SK-N-SH treated with all-trans-retinoic acid at 6 μM for 48 hours (cell line): ENCODE results near the gene ZNF142.

Experiments
- RARB ChIP-seq: fragments of 250-450 bp; sonication (Bioruptor Pico); IDR thresholded peaks from 2 replicates; pipeline ENCODE4 v1.8.0; 2021; ENCODE audit warnings: mild to moderate bottlenecking, moderate library complexity
- SNAI2 ChIP-seq: fragments of 250-450 bp; sonication (Bioruptor Pico); IDR thresholded peaks from 2 replicates; pipeline ENCODE4 v1.5.0; 2020; ENCODE audit warnings: mild to moderate bottlenecking, moderate library complexity
- TCF4 ChIP-seq: fragments of 250-450 bp; sonication (Bioruptor Pico); IDR thresholded peaks from 2 replicates; pipeline ENCODE4 v1.8.0; 2021; ENCODE audit warnings: mild to moderate bottlenecking, moderate library complexity, borderline replicate concordance
- TSHZ2 ChIP-seq: fragments of 250-450 bp; sonication (Bioruptor Pico); IDR thresholded peaks from 2 replicates; pipeline ENCODE4 v1.5.0; 2020; ENCODE audit warnings: mild to moderate bottlenecking, moderate library complexity
- ZFP30 ChIP-seq: fragments of 450-650 bp; formaldehyde crosslinking; IDR thresholded peaks from 2 replicates; pipeline ENCODE4 v1.5.0; 2022; ENCODE audit warnings: mild to moderate bottlenecking, moderate library complexity
- ZNF8 ChIP-seq: fragments of 450-650 bp; formaldehyde crosslinking; IDR thresholded peaks from 2 replicates; pipeline ENCODE4 v1.5.0; 2020; ENCODE audit warnings: mild to moderate bottlenecking, moderate library complexity

GRCh38 chr2:218671654-218672566, 12.5 kb upstream of the ZNF142 start, which contains the start of the genes RNF25 and STK36:
- TF ChIP-seq ZFP30 (CRISPR knock-in tag) = 0 out of 2 replicates have a peak, but pooled peaks have one; percentile 0
- TF ChIP-seq ZNF8 (CRISPR knock-in tag) = no peak
- no peak for TF ChIP-seq TCF4 (CRISPR knock-in tag)
- no peak for TF ChIP-seq RARB (CRISPR knock-in tag)
- TF ChIP-seq TSHZ2 (CRISPR knock-in tag) = no peak
- TF ChIP-seq SNAI2 (CRISPR knock-in tag) = no peak
